Midbrain (tissue), 1 donor: ENCODE measurements around the gene HCST.
"Not testable (repeated sequence)": the region's sequence is repeated elsewhere in the genome, so short reads cannot be mapped to it uniquely, and the experiment has no call there.

Experiments
- DNase-seq: peaks from one replicate; lab custom pipeline; 2025; lab: John Stamatoyannopoulos, UW

The HCST gene

DNA sequence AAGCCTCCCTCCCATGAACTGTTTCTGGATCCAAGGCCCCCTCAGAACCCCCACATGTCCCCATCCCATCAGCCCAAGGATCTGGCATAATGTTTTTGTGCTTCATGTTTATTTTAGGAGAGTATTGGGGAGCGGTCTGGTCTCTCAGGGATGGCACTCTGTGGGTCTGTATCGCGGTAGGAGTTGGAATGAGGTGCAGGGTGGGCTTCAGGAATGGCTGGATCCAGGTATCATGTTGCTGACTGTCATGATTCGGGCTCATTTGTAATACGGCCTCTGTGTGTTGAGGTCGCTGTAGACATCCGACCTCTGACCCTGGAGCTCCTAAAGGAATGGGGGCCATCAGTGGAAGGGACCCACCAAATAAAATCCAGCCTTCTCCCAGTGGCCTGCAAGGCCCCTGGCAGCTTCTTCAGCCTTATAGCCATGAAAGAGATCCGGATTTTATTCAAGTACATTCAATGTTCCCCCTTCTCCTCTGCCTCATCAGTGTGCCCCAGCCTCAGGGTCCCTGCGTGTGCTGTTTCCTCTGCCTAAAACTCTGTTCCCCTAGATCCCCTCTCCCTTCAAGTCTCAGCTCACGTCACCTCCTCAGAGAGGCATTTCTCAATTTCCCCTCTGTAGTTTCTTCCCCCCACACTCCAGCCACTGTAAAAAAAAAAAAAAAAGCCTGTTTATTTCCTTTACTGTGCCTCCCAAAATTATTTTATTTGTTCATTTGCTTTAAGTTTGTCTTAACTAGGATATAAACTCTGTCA, 2.2 kb downstream of the HCST start:
- peak; percentile 16 for DNase-seq

DNA sequence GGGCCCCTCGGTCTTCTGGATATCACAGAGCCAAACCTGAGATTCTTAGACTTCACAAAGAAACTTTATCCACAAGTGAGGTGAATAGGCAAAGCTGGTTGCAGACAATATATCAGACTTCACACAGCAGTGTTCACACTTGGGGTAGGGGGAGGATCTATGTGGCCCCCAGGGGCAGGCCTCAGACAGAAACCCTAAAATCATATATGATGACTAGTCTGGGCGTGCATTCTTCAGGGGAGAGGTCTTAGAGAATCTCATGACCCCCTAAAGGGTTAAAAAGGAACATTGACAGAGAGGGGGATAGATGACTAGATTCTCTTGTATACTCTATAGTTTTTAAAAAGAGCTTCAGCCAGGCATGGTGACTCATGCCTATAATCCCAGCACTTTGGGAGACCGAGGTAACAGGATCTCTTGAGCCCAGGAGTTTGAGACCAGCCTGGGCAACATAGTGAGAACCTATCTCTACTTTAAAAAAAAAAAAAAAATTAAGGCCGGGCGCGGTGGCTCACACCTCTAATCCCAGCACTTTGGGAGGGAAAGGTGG, 2.9 kb downstream of the HCST start:
- no peak for DNase-seq

DNA sequence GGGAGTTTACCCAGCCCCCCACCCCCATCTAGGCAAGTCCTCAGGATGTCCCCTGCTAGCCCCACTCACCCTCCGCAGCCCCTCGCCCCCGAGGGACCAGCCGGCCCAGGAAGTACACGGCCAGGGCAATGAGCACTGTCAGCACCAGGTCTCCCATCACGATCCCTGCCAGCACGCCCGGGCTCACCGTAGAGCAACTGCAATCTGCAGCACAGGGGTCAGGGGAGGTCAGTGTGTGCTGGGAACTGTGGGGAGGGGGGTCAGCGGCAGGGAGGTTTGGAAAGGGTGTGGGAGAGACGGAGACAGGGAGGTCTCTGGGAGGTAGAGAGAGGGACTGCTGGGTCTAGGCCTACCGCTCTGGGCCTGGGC, 5.0 kb downstream of the HCST start:
- no peak for DNase-seq

DNA sequence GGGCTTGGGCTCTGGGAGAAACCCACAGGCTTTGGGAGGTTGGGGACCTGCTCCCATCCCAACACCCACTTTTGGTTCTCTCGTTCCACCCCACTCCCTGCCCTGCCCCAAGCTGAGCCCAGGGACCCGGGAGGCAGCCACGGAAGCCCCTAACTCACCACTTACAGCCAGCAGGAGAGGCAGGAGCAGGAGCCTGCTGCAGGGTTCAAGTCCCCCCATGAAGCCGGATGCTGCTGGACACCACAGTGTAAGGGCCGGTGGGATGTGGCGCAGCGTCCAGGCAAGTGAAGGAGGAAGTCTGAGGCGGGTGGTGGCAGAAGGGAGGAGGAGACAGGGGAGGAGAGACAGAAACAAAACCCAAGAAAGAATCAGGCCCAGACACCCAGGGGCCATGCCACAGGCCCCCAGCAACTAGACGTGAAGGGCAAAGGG, 5.7 kb downstream of the HCST start, which contains the start of gene TYROBP:
Gene TYROBP, minus strand, starts transcription at position 286 of the 432 bp plus-strand sequence. Its CDS starts 67 bp downstream, at position 219.
- DNase-seq, result peak; percentile 30

DNA sequence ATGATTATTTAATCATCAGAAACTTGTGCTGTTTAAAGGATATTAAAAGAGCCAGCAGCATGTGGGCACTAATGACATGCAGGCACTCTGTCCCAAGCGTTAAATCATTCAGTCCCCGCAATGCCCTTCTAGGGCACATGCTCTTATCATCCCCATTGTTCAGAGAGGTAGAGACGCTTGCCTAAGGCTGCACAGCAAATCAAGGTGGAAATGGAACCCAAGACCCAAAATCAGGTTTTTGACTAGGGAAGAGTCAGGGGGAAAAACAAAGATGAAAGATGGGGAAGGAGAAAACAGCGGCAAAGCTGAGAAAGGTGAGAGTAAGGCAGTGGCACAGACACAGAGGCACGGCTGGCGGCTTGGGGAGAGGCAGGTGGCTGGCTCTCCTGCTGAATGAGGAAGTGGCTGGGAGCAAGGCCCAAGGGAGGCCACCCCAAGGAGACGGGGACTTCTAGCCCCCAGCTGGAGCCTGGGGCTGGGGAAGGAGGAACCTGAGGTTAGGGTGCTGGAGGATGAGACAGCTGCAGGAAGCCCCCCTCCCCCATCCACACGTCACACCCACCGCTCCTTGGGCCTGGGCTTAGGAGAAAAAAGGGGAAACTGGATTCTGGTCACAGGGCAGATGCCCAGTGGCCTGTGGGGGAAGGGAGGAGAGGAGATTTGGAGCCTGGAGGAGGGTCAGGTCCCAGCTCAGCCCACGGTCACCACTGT, 6.8 kb downstream of the HCST start:
- peak; percentile 50 for DNase-seq

DNA sequence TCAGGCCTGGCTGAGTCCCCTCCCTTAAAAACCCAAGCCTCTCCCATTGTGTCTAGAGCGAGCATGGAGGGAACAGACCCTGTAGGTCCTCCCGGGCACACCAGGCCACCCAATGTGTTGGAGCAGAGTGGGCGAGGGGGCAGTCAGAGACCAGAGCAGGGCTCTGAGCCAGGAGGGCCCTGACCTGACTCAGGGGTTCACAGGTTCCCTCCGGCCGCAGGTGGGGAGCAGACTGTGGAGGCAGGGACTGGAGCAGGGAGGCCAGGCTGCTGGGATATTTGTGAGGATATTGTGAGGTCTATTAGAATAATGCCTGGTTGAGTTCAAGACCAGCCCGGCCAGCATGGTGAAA, 7.3 kb downstream of the HCST start:
- DNase-seq, result no peak

DNA sequence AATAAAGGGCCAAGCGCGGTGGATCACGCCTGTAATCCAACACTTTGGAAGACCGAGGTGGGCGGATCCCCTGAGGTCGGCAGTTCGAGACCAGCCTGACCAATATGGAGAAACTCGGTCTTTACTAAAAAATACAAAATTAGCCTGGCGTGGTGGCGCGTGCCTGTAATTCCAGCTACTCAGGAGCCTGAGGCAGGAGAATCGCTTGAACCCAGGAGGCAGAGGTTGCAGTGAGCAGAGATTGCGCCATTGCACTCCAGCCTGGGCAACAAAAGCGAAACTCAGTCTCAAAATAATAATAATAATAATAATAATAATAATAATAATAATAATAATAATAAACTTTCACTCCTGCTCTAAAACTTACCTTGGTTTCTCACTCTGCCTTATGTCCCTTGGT, 8.0 kb downstream of the HCST start:
- not testable (repeated sequence) for DNase-seq

DNA sequence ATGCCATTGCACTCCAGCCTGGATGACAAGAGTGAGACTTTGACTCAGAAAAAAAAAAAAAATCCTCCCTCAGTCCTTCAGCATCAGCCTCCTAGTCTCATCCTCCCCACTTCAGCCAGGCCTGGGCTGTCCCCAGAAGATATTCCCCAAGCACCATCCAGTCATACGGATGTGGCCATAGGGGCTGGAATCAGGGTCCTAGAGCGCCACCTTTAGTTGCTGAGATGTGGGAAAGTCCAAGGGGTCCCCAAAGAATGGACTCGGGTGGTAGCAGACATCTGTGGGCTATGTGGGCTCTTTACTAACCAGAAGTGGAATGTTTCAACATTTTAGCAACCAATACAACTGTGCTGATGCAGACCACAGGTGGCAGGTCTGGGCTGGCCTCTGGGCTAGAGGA, 8.8 kb downstream of the HCST start:
- DNase-seq, result no peak

DNA sequence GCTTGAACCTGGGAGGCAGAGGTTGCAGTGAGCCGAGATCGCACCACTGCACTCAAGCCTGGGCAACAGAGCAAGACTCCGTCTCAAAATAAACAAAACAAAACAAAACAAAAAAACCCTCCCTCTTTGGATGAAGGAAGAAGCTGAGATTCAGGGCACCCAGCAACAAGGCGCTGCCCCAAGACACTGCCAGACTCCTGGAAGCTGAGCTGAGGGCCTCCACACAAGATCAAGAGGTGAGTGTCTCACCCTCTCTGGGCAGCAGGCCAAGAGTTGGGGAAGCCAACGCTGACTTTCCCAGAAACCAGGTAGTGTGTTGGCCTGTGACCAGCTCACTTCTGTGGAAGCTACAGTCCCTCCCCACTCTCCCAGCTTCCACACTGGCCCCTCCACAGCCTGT, 9.5 kb downstream of the HCST start:
- DNase-seq, result no peak

DNA sequence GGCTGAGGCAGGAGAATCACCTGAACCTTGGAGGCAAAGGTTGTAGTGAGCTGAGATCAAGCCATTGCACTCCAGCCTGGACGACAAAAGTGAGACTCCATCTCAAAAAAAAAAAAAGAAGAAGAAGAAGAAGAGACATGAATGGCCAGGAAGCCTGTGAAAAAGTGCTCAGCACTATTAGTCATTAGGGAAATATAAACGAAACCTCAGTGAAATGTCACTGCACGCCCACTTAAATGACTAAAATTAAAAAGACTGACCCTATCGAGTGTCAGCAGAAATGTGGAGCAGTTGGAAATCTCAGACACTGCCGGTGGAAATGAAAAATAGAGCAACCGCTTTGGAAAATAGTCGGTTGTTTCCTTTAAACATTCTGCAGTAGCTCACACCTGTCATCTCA, 11.3 kb downstream of the HCST start:
- DNase-seq, result no peak

DNA sequence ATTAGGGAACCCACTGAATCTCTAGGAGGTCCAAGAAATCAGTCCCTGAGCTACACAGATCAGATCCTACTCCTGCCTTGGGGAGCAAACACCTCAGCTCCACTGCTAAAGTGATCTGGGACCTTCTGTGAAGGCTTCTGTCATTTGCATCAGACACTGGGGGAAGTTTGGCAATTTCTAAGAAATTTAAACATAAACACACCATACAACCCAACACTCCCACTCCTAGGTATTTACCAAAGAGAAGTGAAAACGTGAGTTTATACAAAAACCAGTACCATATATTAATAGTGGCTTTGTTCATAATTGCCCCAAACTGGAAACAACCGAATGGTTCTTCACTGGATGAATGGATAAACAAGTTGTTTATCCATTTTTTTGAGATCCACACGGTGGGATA, 13.1 kb downstream of the HCST start:
- DNase-seq, result no peak

DNA sequence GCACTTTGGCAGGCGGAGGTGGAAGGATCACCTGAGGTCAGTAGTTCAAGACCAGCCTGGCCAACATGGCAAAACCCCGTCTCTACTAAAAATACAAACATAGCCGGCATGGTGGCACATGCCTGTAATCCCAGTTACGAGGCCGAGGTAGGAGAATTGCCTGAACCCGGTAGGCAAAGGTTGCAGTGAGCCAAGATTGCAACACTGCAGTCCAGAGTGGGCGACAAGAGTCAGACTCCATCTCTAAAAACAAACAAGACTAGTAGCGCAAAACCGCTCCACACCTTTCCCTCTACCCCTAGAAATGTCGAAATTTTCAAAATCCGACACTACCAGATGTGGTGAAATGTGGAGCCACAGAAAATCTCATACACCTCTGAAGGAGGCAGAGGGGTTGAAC, 17.0 kb downstream of the HCST start:
- DNase-seq, result no peak

DNA sequence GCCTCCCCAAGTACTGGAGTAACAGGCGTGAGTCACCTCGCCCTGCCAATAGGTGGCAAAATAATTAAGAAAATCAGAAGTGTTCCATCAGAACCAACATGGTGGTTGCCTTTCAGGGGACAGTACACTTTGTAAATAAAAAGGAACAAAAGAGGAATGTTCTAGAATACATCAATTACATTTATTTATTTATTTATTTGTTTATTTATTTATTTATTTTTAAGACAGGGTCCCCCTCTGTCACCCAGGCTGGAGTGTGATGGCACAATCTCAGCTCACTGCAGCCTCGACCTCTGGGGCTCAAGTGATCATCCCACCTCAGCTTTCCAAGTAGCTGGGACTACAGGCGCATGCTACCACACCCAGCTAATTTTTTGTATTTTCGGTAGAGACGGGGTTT, 18.7 kb downstream of the HCST start:
- DNase-seq, result no peak

DNA sequence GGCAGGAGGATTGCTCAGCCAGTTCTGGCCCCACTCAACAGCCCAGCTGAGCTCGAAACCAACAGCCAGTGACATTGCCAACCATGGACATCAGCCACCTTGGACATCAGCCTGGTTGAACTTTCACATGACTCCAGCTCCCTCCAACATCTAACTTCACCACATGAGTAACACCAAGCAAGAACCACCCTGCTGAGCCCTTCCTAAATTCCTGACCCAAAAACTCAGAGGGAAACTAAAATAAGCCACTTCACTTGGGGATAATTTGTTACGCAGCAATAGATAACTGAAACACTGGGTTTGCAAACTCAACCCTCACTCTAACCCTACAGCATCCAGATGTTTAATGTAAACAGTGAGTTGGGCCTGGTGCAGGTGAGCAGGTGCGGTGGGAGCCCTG, 23.2 kb downstream of the HCST start:
- no peak for DNase-seq

DNA sequence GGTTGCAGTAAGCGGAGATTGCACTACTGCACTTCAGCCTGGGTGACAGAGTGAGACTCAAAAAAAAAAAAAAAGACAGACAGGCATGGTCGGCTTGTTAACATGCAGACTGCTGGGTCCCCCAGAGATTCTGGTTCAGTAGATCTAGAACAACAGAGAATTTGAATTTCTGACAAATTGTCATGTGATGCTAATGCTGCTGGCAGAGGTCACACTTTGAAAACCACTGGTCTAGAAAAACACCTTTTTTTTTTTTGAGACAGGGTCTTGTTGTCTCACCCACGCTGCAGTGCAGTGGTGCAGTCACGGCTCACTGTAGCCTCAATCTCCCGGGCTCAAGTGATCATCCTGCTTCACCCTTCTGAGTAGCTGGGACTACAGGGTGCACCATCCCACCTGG, 26.2 kb downstream of the HCST start:
- DNase-seq, result no peak

DNA sequence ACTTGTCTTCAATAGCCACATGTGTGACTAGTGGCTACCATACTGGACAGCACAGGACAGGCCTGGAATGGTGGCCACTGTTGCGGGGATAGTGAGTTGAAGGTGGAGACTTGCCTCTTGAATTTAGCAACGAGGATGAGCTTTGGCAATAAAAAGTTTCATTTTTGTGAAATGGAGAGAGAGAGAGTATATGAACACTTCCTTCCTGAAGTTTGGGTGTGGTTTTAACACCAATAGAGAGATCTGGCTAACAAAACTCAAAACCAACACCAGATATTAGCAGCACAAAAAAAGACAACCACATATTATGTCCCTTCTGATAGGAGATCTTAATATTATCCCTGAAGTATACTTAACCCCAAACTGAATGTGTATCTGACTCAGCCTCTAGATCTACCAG, 27.5 kb downstream of the HCST start:
- no peak for DNase-seq

DNA sequence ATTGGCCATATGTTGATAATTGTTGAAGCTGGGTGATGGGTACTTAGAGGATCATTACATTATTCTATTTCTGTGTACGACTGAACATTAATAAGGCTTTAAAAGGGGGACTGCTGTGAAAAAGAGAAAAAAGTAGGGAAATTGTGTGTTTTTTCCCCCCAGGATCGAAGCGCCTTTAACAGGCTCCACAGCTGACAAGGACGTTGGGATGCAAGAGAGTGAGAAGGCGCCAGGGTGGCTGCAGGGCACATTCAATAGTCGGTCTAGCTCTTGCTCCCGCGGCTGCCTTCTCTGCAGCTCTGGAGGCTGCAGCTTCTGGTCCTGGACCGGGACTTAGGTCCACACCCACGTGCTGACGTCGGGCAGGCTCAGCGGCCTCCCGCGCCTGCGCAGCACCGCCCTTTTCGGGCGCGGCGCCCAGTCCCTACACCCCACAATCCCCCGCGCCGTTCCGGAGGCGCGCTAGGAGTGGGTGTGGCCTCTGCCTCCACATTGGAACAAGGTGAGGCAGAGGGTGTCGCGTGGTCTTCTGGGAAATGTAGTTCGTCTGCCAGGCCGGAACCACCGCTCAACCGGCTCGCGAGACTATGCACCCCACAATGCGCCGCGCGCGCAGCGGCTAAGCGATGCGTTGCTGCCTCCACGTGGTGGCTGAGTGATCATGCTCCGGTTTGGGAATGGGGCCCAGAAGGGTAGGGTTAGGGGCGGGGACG, 29.0 kb downstream of the HCST start:
- peak; percentile 99 for DNase-seq

DNA sequence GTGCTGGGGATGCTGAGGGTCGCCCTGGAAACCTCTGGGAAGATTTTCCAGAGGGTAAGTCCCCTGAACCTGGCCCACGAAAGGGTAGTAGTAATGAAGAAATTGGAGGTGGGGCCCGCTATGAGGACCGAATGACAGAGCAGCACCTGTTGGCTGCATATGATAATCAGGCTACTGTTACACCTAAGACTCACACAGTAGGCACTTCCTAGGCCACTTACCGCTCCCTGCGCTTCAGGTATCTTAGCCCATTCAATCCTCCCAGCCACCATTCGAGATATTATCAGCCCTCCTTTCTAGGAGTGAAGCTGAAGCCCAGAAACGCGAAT, 29.5 kb downstream of the HCST start:
- DNase-seq, result no peak

DNA sequence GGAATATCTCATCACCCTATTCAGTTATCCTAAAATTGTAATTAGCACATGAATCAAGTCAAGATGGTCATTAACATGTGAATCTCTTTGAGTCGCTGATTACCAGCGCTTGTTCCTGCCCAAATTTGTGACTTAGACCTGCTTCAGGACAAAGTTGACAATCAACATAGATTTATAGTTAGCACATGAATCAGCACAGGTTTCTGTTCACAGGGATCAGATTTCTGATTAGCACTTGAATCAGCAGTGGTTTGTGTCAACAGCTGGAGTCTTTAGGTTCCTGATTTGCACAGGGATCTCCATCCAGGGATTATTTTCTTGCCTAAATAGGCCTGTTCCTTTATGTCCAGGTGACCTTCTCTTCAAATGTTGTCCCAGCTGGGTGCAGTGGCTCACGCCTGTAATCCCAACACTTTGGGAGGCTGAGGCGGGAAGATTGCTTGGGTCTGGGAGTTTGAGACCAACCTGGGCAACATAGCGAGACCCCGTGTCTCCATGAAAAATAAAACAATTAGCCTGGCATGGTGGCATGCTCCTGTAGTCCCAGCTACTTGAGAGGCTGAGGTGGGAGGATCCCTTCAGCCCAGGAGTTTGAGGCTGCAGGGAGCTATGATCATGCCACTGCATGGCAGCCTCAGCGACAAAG, 30.1 kb downstream of the HCST start:
- DNase-seq, result no peak

DNA sequence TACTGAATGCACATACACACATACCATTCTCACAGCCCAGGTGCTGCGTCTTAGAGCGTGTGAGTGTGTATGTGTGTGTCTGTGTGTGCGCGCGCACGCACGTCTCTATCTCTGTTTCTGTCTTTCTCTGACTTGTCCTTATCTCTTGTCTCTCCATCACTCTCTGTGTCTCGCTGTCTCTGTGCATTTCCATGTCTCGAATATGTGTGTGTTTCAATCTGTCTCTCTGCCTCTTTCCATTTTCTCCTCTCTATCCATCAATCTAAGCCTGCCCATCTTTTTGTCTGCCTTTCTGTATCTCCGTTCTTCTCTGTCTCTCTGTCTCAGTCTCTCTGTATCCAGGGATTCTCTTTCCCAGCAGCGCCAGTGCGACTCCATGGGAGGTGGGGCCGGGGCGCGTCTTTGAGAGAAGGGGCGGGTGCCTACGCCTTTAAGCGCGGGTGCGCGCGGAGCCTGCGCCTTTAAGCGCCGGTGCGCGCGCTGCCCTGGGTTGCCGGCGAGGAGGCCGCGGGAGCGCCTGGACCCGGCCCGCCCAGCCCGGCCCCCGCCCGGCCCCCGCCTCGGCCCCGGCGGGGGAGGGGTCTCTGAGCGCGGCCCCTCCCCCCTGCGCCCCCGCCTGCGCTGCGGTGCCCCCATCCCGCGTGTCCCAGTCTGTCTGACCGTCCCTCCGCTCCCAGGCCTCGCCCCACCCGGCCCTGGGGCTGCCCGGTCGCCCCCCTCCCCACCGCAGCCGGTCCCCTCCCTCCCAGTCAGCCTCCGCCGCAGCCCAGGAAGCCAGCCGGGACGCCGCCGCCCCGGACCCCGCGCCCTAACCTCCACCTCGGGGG, 33.8 kb downstream of the HCST start, which contains the start of gene LRFN3:
Gene LRFN3, plus strand, starts transcription at position 464 of the 827 bp plus-strand sequence. CDS start 3,052 bp downstream, outside the sequence.
- DNase-seq, result peak; percentile 80

DNA sequence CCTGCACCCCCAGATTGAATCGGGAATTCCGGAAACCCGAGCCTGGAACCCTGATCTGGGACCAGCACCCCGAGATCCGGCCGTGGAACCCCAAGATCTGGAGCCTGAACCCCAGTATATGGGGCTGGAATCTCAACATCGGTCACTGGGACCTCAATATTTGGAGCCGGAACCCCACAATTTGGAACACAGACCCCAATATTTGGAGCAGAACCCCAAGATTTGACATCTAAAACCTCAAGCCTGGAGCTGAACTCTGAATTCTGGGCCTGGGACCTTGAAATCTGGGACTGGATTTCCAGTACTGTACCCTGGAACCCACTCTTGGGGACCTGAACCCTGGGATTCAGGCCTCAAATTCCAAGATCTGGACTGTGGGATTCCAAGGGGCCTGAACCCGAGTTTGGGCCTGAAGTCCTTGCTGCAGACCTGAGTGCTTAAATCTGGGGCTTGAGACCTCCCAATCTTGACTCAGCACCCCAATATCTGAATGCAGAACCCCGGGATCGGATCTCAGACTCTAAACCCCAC, 34.5 kb downstream of the HCST start:
- no peak for DNase-seq
